K562 (cell line): Measurements from ENCODE around the gene ARAP1. TPM values are rescaled to one million over a fixed set of nuclear protein-coding genes. Genes with fewer than 3 reads are reported as not detected.

Experiments used
- CBFA2T2 ChIP-seq: fragments of 450-650 bp; conservative IDR thresholded peaks from 2 replicates; pipeline ENCODE4 v1.6.1; 2017; ENCODE audit warnings: mild to moderate bottlenecking
- CBFB ChIP-seq: sonication (generic); formaldehyde crosslinking; IDR thresholded peaks from 2 replicates; pipeline ENCODE4 v1.4.0; 2020; ENCODE audit warnings: mild to moderate bottlenecking, missing genetic modification reagents
- CXXC5 ChIP-seq: fragments of 250-450 bp; sonication (Bioruptor Pico); IDR thresholded peaks from 2 replicates; pipeline ENCODE4 v1.8.0; 2022; ENCODE audit warnings: inconsistent platforms, mild to moderate bottlenecking, moderate library complexity
- KLF1 ChIP-seq: fragments of 450-650 bp; IDR thresholded peaks from 2 replicates; pipeline ENCODE4 v1.6.1; 2016; ENCODE audit warnings: missing genetic modification characterization, missing compliant biosample characterization
- MAFG ChIP-seq: fragments of 450-650 bp; conservative IDR thresholded peaks from 2 replicates; pipeline ENCODE4 v1.6.1; 2016; ENCODE audit warnings: missing genetic modification characterization, missing compliant biosample characterization
- NR2C1 ChIP-seq, 2 experiments: fragments of 450-650 bp; IDR thresholded peaks; 2 replicates each; pipeline ENCODE4 v1.6.1; 2017; ENCODE audit warnings: mild to moderate bottlenecking in 2 of 2, antibody characterized with exemption in 1 of 2, inconsistent platforms in 1 of 2, missing compliant biosample characterization in 1 of 2, missing genetic modification characterization in 1 of 2
- OTX1 ChIP-seq: fragments of 450-650 bp; formaldehyde crosslinking; IDR thresholded peaks from 2 replicates; pipeline ENCODE4 v1.4.0; 2022; ENCODE audit warnings: mild to moderate bottlenecking
- RHOXF2B ChIP-seq: fragments of 250-450 bp; sonication (Bioruptor Pico); conservative IDR thresholded peaks from 2 replicates; pipeline ENCODE4 v1.5.1; 2021
- SRSF9 ChIP-seq: fragments of 200-400 bp; formaldehyde crosslinking; IDR thresholded peaks from 2 replicates; pipeline ENCODE4 v1.6.1; 2017; ENCODE audit warnings: low read depth, low read length, borderline replicate concordance
- TCF7 ChIP-seq: sonication (generic); IDR thresholded peaks from 2 replicates; pipeline ENCODE4 v1.6.1; 2016; ENCODE audit warnings: antibody characterized with exemption, borderline replicate concordance
- TCF7L2 ChIP-seq: fragments of 150-350 bp; IDR thresholded peaks from 2 replicates; pipeline ENCODE4 v1.6.1; 2016; ENCODE audit warnings: low read depth, mild to moderate bottlenecking, low read length, moderate library complexity
- ZNF121 ChIP-seq: sonication (generic); formaldehyde crosslinking; conservative IDR thresholded peaks from 2 replicates; pipeline ENCODE4 v1.8.0; 2022; ENCODE audit warnings: missing genetic modification reagents
- ZNF184 ChIP-seq: sonication (generic); formaldehyde crosslinking; IDR thresholded peaks from 2 replicates; pipeline ENCODE4 v1.5.0; 2020; ENCODE audit warnings: missing genetic modification reagents
- polyA plus RNA-seq, 8 experiments: library from polyadenylated mRNA; depleted of rRNA in 4 of 8; stranded (reverse) in 5 of 8; unstranded in 3 of 8; fragments of >200 nt; fragmentation: Nextera tagmentation in 2 of 8; fragmentation: Illumina TruSeq in 1 of 8; extraction: Ambion mirVana in 2 of 8; extraction: Trizol in 1 of 8; gene quantifications; 2 replicates each; pipeline versions ENCODE4 v1.2.1 to v1.2.3, GENCODE V29; 2011 to 2014; ENCODE audit warnings: inconsistent platforms in 1 of 8, missing spikeins in 1 of 8
- total RNA-seq, 7 experiments: library from RNA; depleted of rRNA in 6 of 7; stranded (reverse); fragments of >200 nt in 6 of 7; fragmentation: Illumina TruSeq in 2 of 7; extraction: Trizol in 2 of 7; gene quantifications; 2 replicates each; pipeline versions ENCODE4 v1.2.1 to v1.2.3, GENCODE V29; 2011 to 2021; ENCODE audit warnings: low replicate concordance in 1 of 7
- TF ChIP-seq, protein P1 (sequence below), 2 experiments: IDR thresholded peaks in 1 of 2; conservative IDR thresholded peaks in 1 of 2; 2 replicates each; pipeline ENCODE4 v1.6.1; 2016; ENCODE audit warnings: low read depth in 2 of 2, mild to moderate bottlenecking in 1 of 2, missing compliant biosample characterization in 1 of 2, missing genetic modification characterization in 1 of 2, moderate library complexity in 1 of 2
- TF ChIP-seq, protein P2 (sequence below): sonication (generic); IDR thresholded peaks from 2 replicates; pipeline ENCODE4 v1.6.1; 2016
- TF ChIP-seq, protein P3 (sequence below): fragments of 250-450 bp; sonication (Bioruptor Pico); IDR thresholded peaks from 2 replicates; pipeline ENCODE4 v1.4.0; 2020
- TF ChIP-seq, protein P4 (sequence below): fragments of 250-450 bp; sonication (Bioruptor Pico); IDR thresholded peaks from 2 replicates; pipeline ENCODE4 v1.8.0; 2022; ENCODE audit warnings: moderate library complexity, mild to moderate bottlenecking, inconsistent platforms

The ARAP1 gene
- total and polyA plus RNA-seq, 9 of the 15 experiments (the other 6 are each of a cell fraction or from before 2014, with no cell fraction given) = 0.23 to 67.0 (median 24.6) TPM

DNA sequence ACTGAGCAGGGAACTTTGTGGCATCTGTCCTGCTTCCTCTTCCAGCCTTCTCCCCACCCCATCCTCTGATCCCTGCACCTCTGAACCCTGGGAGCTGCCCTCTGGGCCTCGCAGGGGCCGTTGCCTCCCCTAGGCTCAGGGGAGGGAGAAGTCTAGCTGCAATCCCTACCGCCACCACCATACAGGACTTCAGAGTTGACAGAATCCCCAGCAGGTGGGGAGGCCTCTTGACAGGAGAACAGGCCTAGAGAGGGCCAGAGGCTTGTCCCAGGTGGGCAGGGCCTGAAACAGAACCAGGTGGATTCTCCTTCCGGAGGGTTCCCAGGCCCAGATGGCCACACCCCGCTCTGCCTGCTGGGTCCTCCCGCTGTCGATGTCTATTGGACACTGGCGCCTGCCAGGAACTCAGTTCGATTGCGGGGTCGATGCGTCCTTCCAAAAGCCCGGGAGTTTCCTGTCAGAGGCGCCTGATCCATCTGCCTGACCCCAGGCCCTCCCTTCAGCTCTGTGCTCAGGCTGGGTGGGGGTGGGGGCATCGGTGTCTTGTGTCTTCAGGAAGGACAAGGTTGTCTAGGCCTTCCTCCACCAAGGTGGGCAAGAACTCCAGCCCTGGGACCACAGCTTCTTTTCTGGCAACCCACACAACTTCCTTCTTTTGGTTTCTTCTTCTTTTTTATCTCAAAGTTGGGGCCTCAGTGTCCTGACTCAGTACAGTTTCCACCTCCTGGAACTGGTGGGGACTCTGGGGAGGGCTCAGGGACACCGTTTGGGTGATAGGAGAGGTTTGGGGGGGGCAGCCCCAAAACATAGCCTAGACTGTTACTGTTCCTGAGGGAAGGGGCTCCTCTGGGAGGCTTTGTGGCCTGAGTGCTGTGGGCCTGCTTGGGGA lies 35.3 kb upstream of the ARAP1 start (continued):
- TF ChIP-seq OTX1 (CRISPR knock-in tag) (no peak), ZNF184 (CRISPR knock-in tag) (no peak), MAFG (no peak), TCF7 (no peak), RHOXF2B (CRISPR knock-in tag) (0 out of 2 replicates have a peak, but pooled peaks have one; percentile 49), CXXC5 (peak; percentile 72), KLF1 (no peak), CBFA2T2 (no peak), ZNF121 (CRISPR knock-in tag) (no peak), SRSF9 (no peak), TCF7L2 (no peak), NR2C1 (IDR thresholded peaks at IDR 0.05) (no peak; the same call in 1 of the 2 replicates), NR2C1 (tag; IDR thresholded peaks at IDR 0.05) (peak; percentile 66; the same call in 1 of the 2 replicates), CBFB (CRISPR knock-in tag) (0 out of 2 replicates have a peak, but pooled peaks have one; percentile 32)
- TF ChIP-seq, protein P1, sequence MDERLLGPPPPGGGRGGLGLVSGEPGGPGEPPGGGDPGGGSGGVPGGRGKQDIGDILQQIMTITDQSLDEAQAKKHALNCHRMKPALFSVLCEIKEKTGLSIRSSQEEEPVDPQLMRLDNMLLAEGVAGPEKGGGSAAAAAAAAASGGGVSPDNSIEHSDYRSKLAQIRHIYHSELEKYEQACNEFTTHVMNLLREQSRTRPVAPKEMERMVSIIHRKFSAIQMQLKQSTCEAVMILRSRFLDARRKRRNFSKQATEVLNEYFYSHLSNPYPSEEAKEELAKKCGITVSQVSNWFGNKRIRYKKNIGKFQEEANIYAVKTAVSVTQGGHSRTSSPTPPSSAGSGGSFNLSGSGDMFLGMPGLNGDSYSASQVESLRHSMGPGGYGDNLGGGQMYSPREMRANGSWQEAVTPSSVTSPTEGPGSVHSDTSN (CRISPR knock-in tag; IDR thresholded peaks at IDR 0.05; ENCODE audit: low read depth) = no peak
- TF ChIP-seq, protein P1 (tag; conservative IDR thresholded peaks at IDR 0.05; ENCODE audit: low read depth) = peak; percentile 5; the same call in 1 of the 2 replicates
- TF ChIP-seq, protein P2, sequence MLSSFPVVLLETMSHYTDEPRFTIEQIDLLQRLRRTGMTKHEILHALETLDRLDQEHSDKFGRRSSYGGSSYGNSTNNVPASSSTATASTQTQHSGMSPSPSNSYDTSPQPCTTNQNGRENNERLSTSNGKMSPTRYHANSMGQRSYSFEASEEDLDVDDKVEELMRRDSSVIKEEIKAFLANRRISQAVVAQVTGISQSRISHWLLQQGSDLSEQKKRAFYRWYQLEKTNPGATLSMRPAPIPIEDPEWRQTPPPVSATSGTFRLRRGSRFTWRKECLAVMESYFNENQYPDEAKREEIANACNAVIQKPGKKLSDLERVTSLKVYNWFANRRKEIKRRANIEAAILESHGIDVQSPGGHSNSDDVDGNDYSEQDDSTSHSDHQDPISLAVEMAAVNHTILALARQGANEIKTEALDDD = no peak
- TF ChIP-seq, protein P3, sequence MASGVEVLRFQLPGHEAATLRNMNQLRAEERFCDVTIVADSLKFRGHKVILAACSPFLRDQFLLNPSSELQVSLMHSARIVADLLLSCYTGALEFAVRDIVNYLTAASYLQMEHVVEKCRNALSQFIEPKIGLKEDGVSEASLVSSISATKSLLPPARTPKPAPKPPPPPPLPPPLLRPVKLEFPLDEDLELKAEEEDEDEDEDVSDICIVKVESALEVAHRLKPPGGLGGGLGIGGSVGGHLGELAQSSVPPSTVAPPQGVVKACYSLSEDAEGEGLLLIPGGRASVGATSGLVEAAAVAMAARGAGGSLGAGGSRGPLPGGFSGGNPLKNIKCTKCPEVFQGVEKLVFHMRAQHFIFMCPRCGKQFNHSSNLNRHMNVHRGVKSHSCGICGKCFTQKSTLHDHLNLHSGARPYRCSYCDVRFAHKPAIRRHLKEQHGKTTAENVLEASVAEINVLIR (CRISPR knock-in tag) = no peak
- TF ChIP-seq, protein P4, sequence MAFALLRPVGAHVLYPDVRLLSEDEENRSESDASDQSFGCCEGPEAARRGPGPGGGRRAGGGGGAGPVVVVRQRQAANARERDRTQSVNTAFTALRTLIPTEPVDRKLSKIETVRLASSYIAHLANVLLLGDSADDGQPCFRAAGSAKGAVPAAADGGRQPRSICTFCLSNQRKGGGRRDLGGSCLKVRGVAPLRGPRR (CRISPR knock-in tag) = no peak
